KMS-11 (cell line): Measurements from ENCODE around the gene MGMT.

Experiments
- H2AFZ ChIP-seq: fragments of 200-600 bp; sonication (generic); 2 replicates; pipeline ENCODE4 v1.6.1; 2016; ENCODE audit warnings: antibody characterized with exemption, mixed run types, low read depth
- H3K27ac ChIP-seq: fragments of 200-600 bp; sonication (generic); 2 replicates; pipeline ENCODE4 v1.6.1; 2016; ENCODE audit warnings: mild to moderate bottlenecking, mixed run types
- H3K27me3 ChIP-seq: fragments of 200-600 bp; sonication (generic); 2 replicates; pipeline ENCODE4 v1.6.1; 2017; ENCODE audit warnings: mild to moderate bottlenecking, low read depth, mixed run types, moderate library complexity; ENCODE audit not compliant: insufficient read depth
- H3K36me3 ChIP-seq: fragments of 200-600 bp; sonication (generic); 2 replicates; pipeline ENCODE4 v1.6.1; 2017; ENCODE audit warnings: mild to moderate bottlenecking, mixed run types; ENCODE audit not compliant: insufficient read depth
- H3K4me1 ChIP-seq: fragments of 200-600 bp; sonication (generic); 2 replicates; pipeline ENCODE4 v1.6.1; 2016; ENCODE audit warnings: mild to moderate bottlenecking, low read depth, mixed run types; ENCODE audit not compliant: poor library complexity, severe bottlenecking
- H3K4me2 ChIP-seq: fragments of 200-600 bp; sonication (generic); 2 replicates; pipeline ENCODE4 v1.7.0; 2016; ENCODE audit warnings: mild to moderate bottlenecking, mixed run types
- H3K4me3 ChIP-seq: fragments of 200-600 bp; sonication (generic); IDR thresholded peaks from 2 replicates; pipeline ENCODE4 v1.6.1; 2017; ENCODE audit warnings: low read depth, low read length, mixed read lengths; ENCODE audit not compliant: insufficient read depth
- H3K79me2 ChIP-seq: fragments of 200-600 bp; sonication (generic); 2 replicates; pipeline ENCODE4 v1.6.1; 2016; ENCODE audit warnings: low read depth, mixed run types; ENCODE audit not compliant: insufficient read depth
- H3K9ac ChIP-seq: fragments of 200-600 bp; sonication (generic); 2 replicates; pipeline ENCODE4 v1.6.1; 2016; ENCODE audit warnings: mild to moderate bottlenecking, mixed run types
- H4K20me1 ChIP-seq: fragments of 200-600 bp; sonication (generic); 2 replicates; pipeline ENCODE4 v1.6.1; 2016; ENCODE audit warnings: mild to moderate bottlenecking, mixed run types; ENCODE audit not compliant: insufficient read depth
- CTCF ChIP-seq: fragments of 200-600 bp; sonication (generic); conservative IDR thresholded peaks from 2 replicates; pipeline ENCODE4 v1.6.1; 2017; ENCODE audit warnings: low read depth, mild to moderate bottlenecking, antibody characterized with exemption, low read length, moderate library complexity, mixed read lengths

The MGMT gene

GRCh38 chr10:129785536-129785981, 318.5 kb downstream of the MGMT start:
- Histone ChIP-seq H3K9ac (no peak overlapping the region), H3K4me3 (no peak overlapping the region), H3K27me3 (no peaks in the 10 kb centered on the region), H3K79me2 (no peaks in the 10 kb centered on the region), H3K4me1 (no peaks in the 10 kb centered on the region), H3K4me2 (no peak overlapping the region), H2AFZ (no peak overlapping the region), H3K27ac (no peak overlapping the region), H4K20me1 (no peaks in the 10 kb centered on the region), H3K36me3 (no peaks in the 10 kb centered on the region)
- no peak for TF ChIP-seq CTCF

- no peaks in the 10 kb centered on the region for H3K36me3 ChIP-seq
- no peak for TF ChIP-seq CTCF
- no peaks in the 10 kb centered on the region for H3K79me2 ChIP-seq
- no peak overlapping the region for H2AFZ ChIP-seq
- no peaks in the 10 kb centered on the region for H4K20me1 ChIP-seq
- no peaks in the 10 kb centered on the region for H3K4me1 ChIP-seq
- no peaks in the 10 kb centered on the region for H3K27me3 ChIP-seq
- no peak overlapping the region for H3K9ac ChIP-seq
- H3K4me2 ChIP-seq: no peak overlapping the region
- H3K27ac ChIP-seq: no peak overlapping the region
- no peak overlapping the region for H3K4me3 ChIP-seq
These were observed 319.2 kb downstream of the MGMT start for GRCh38 chr10:129786216-129786615.

GRCh38 chr10:129787557-129787956, 320.5 kb downstream of the MGMT start:
- Histone ChIP-seq H2AFZ (no peak overlapping the region), H3K4me2 (no peak overlapping the region), H3K4me3 (no peak overlapping the region), H3K27ac (no peak overlapping the region), H3K36me3 (no peaks in the 10 kb centered on the region), H3K79me2 (no peaks in the 10 kb centered on the region), H3K27me3 (no peaks in the 10 kb centered on the region), H4K20me1 (no peaks in the 10 kb centered on the region), H3K4me1 (no peaks in the 10 kb centered on the region), H3K9ac (no peak overlapping the region)
- TF ChIP-seq CTCF: no peak

GRCh38 chr10:129788215-129788614, 321.2 kb downstream of the MGMT start:
- Histone ChIP-seq H3K4me2 (no peak overlapping the region), H3K36me3 (no peaks in the 10 kb centered on the region), H4K20me1 (no peaks in the 10 kb centered on the region), H3K9ac (no peak overlapping the region), H3K79me2 (no peaks in the 10 kb centered on the region), H3K4me1 (no peaks in the 10 kb centered on the region), H3K27ac (no peak overlapping the region), H3K27me3 (no peaks in the 10 kb centered on the region), H3K4me3 (no peak overlapping the region), H2AFZ (no peak overlapping the region)
- TF ChIP-seq CTCF: no peak
